ENCODE data around the gene SLX4.
"Not testable (repeated sequence)": the region's sequence is repeated elsewhere in the genome, so short reads cannot be mapped to it uniquely, and the experiment has no call there.

SLX4 gene, protein sequence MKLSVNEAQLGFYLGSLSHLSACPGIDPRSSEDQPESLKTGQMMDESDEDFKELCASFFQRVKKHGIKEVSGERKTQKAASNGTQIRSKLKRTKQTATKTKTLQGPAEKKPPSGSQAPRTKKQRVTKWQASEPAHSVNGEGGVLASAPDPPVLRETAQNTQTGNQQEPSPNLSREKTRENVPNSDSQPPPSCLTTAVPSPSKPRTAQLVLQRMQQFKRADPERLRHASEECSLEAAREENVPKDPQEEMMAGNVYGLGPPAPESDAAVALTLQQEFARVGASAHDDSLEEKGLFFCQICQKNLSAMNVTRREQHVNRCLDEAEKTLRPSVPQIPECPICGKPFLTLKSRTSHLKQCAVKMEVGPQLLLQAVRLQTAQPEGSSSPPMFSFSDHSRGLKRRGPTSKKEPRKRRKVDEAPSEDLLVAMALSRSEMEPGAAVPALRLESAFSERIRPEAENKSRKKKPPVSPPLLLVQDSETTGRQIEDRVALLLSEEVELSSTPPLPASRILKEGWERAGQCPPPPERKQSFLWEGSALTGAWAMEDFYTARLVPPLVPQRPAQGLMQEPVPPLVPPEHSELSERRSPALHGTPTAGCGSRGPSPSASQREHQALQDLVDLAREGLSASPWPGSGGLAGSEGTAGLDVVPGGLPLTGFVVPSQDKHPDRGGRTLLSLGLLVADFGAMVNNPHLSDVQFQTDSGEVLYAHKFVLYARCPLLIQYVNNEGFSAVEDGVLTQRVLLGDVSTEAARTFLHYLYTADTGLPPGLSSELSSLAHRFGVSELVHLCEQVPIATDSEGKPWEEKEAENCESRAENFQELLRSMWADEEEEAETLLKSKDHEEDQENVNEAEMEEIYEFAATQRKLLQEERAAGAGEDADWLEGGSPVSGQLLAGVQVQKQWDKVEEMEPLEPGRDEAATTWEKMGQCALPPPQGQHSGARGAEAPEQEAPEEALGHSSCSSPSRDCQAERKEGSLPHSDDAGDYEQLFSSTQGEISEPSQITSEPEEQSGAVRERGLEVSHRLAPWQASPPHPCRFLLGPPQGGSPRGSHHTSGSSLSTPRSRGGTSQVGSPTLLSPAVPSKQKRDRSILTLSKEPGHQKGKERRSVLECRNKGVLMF (N-terminal part only)

DNA sequence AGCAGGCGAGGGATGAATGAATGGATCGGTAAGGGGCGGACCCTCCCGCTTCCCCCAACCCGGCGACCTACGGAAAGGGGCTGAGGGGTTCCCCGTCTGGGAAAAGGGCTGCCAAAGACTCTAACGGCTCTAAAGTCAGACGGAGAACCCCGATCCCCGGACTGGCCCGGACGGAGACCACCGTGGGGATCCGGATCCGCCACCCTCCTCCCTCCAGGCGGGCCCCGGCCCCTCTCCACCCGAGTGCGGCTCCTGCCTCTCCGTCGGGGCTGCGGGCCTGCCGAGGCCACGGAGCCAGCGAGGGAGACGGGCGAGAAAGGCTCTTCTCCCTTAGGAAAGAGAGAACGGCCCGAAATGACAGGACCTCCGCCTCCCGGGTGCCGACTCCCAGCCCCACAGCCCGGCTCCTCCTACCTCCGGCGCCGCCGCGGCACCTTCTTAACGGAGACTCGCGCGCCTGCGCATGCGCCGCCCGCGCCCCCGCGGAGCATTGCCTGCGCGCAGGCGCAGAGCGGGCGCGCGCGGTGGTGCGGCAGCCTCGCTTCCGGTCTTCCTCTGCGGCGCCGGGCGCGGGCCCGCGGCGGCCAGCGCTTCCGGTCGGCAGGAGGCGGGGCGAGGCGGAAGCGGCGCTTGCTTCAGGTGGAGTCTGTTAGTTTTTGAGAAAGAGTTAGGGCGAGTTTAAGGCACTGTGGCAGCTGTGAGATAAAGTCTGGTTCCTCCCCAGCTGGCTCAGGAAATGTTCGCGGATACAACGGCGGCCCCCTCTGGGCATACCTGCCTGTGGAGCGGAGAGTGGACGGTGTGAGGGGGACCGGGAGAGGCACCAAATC is at the start of gene SLX4:
SLX4 (minus strand) TSS at position 461 of the 830 bp plus-strand sequence. CDS start 2,642 bp downstream, outside the sequence.
- DNase-seq (ENCODE audit: low read depth in 2 of 3, low spot score in 2 of 3): peak; percentile 70 to 90 (median 82)

DNA sequence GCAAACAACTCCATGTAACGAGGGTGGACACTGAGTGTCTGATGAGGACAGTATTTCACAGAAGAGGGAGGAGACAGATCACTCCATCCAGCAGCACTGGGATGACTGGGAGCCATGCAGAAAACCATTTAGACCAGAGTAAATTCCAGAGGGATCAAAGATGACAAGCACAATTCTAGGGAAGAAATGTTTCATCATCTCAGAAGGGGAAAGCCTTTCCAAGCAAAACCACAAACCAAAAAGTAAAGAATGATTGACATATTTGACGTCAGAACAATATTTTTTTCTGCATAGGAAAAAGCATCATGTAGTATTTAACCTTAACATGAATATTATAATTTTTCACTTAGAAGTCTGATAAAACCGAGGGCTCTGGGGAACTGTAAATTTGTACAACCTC is 47.8 kb upstream of the SLX4 start:
- no peak for DNase-seq (ENCODE audit: low read depth in 2 of 3, low spot score in 2 of 3)

DNA sequence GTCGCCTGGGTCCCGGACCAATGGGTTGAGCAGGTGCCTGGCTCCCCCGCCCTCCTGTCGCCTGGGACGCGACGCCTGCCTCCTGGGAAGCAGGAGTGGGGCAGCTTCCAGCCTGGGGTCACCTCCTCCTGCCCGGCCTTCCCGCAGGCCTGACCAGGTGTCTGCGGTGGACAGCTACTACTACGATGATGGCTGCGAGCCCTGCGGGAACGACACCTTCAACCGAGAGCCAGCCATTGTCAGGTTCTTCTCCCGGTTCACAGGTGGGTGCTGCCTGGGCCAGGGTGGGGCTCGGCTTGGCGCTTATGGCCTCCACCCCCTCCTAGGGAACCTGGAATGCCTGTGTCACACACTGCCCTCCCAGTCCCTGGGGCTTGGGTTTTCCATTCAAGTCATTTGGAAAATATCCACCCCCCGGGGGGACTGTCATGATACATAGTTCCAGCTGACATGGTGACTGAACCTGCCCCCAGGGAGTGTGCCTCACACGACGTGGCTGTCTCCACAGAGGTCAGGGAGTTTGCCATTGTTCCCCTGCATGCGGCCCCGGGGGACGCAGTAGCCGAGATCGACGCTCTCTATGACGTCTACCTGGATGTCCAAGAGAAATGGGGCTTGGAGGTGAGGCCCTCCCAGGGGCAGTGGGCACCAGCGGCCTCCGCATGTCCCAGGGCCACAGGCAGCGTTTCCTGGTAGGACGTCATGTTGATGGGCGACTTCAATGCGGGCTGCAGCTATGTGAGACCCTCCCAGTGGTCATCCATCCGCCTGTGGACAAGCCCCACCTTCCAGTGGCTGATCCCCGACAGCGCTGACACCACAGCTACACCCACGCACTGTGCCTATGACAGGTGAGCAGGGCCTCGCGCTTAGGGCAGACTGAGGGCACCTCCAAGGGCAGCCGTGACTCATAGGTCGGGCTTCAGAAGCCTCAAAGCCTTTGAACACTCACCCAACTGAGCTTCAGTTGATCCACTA is 45.4 kb upstream of the SLX4 start:
- peak in 1 of 3 experiments; percentile 11 for DNase-seq (ENCODE audit: low read depth in 2 of 3, low spot score in 2 of 3)

DNA sequence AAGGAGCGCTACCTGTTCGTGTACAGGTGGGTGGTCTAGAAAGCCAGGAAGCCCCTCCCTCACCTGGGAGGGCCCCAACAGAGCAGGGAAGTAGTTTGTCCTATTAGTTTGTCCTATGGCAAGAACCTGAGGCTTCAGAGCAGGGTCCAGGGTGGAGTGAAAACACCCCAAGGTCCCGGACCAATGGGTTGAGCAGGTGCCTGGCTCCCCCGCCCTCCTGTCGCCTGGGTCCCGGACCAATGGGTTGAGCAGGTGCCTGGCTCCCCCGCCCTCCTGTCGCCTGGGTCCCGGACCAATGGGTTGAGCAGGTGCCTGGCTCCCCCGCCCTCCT is 44.7 kb upstream of the SLX4 start:
- DNase-seq (ENCODE audit: low read depth in 2 of 3, low spot score in 2 of 3): not testable (repeated sequence)

DNA sequence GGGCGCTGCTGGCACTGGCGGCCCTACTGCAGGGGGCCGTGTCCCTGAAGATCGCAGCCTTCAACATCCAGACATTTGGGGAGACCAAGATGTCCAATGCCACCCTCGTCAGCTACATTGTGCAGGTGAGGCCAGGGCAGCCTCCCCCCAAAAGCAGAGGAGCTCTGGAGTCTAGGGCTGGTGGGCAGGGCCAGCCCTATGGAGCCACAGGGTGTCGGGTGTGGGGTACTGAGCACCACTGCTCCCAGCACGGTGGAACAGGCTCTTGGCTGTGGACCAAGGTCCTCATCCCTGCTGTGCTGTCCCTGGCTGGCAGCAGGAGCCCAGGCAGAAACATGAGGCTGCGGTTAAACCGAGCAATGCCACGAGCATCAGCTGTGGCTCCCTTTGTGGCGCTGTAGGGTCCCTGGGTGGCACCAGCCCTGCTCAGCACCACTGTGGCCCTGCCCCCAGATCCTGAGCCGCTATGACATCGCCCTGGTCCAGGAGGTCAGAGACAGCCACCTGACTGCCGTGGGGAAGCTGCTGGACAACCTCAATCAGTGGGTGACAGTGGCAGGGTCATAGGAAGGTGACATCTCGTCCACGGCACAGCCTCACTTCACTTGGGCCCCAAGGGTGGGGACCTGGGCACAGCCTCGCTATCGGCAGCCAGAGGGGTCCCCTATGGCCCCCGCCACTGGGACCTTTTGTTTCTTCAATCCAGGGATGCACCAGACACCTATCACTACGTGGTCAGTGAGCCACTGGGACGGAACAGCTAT is 44.2 kb upstream of the SLX4 start:
- DNase-seq (ENCODE audit: low read depth in 2 of 3, low spot score in 2 of 3): no peak

DNA sequence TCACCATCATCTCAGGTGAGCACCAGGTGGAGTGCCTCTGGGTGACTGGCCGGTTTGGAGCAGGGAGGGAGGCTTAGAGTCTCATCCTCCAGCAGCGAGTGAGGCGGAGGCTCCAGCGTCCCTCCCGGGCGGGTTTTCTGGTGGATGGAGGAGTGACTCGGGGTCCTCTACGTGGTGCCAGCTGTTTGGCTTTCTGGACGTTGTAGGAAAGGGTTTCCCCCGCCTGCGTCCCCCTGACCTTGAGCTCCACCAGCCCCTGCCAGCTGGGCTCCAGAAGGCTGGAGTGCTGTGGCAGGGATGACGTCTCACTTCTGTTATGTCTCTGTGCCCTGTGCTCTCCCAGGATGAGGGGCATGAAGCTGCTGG is 43.6 kb upstream of the SLX4 start:
- no peak for DNase-seq (ENCODE audit: low read depth in 2 of 3, low spot score in 2 of 3)

DNA sequence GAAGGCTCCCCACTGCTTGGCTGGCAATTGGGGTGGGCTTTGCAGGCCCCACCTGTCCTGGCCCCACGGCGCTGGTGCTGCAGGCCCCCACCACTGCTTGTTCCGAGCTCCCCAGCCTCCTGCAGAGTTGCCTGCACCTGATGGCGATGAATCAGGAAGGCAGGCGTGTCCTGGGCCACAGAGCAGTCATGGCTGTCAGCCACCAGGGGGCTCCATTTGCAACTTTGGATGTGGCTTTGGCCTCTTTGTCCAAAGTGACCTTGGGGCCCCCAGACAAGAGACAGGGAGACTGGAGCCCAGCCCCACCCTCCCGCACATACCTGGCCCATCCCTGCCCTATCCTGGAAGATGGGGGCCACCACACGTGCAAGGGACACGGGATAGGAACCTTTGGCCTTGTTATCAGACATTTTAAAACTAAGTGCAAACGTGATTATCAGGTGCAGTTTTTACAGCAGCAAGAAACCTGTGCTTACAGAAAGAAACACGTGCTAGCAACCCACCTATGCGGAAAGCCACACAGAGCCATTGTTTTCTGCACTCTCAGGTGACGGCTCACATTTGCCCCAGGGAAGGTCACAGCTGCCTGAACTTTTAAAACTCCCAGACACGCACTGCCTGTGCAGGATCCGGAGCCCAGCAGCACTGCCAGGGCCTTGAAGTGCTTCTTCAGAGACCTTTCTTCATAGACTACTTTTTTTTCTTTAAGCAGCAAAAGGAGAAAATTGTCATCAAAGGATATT is 43.0 kb upstream of the SLX4 start, which contains the start of gene DNASE1:
DNASE1 (plus strand) TSS at position 443 of the 743 bp plus-strand sequence. CDS start 683 bp downstream, outside the sequence.
- peak in 2 of 3 experiments; percentile 14 to 30 for DNase-seq (ENCODE audit: low read depth in 2 of 3, low spot score in 2 of 3)

DNA sequence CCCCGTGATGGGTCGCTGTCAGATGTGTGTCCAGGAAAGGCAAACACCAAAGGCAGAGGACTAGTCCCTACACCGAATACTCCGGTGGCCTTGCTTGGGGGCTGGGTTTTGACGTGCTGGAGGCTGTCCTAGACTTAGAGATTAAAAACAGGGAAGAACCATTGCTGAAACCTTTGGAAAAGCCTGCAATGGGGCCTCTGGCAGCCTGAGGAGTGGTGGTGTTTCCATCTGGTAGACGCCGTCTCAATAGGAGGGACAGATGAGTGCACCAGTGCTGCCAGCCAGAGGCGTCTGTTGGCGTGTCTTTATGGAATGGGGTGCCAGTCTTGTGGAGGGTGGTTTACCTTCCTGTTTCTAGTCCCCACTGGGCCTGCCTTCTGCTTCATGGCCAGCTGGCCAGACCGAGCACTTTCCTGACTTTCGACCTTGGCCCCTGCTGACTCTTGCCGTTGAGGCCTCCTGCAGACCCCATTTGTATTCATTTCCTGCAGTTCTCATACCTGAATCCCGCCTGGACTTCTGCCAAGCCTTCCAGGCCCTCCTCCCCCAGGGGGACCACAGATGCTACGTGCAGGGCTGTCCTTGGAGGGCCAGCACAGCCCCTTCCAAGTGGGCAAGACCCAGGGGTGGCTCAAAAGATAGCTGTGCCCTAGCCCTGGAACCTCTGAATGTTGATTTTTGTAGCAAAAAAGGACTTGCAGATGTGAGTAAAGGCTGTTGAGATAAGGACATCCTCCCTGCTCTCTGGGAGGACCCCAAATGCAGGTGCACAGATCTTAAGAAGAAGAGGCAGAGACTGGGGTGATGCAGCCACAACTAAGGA is 41.2 kb upstream of the SLX4 start:
- no peak for DNase-seq (ENCODE audit: low read depth in 2 of 3, low spot score in 2 of 3)

DNA sequence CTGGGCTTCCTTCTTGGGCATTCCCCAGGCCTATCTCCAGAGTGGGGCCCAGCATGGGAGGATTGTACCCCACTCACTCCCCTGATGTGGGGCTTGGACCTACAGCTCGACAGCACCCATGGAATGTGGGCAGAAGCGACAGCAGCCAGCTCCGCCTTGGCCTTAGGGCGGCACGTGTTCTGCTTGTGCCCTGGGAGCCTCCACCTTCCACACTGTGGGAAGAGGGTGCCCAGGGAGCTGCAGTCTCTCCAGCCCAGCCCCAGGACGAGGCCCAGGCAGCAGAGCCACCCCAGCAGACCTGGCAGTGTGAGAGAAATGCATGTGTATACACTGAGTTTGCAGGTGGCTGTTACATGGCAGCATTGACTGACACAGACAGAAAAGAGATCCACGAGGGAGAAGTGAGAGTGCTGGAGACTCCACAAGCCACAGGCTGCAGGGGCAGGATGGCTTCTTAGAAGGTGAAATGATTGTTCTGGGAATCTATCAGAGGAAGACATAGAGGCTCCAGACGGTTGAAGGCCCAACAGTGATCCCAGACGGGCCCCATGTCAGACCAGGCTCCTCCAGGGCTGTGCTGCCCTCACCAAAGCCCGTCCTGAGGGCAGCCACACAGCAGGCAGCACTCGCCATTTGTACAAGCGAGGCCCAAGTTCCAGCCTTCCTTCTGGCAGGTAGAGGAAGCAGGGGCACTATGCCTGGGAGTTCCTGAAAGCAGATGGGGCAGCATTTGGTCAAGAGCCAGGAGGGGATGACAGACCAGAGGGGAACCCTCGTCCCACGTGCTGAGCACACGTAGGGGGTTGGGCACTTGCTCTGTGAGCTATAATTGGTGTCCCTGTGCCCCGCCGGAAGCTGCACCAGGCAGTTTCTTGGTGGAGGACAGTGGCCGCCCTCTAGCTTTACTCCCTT is 40.3 kb upstream of the SLX4 start:
- DNase-seq (ENCODE audit: low read depth in 2 of 3, low spot score in 2 of 3): no peak

DNA sequence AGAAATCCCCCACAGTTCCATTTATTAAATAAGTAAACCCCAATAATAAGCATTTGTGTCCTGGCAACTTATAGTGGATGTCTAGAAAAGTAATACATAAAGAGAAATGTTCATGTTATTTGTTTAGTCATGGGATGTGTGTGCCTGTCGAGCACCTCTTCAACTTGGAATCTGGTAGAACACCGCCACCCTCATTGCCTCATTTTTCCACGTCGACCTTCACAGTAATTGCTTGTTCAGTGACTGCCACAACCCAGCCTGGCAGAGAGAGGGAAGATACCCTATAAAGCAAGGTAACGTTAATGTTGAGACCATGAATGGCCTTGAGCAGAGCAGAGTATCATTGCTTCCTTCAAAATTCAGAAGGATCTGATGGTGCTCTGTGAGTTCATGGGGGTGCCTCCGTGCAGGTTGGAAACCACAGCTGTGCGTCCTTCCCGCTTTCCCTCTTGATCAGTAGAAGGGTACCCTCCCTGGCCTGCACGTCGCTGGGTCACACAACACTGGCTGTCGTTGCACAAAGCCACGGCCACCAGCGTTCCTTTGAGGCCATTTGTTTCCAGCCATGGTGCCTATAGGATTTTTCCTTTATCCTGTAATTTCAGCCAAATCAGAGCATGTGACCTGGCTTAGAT is 39.3 kb upstream of the SLX4 start:
- no peak for DNase-seq (ENCODE audit: low read depth in 2 of 3, low spot score in 2 of 3)

DNA sequence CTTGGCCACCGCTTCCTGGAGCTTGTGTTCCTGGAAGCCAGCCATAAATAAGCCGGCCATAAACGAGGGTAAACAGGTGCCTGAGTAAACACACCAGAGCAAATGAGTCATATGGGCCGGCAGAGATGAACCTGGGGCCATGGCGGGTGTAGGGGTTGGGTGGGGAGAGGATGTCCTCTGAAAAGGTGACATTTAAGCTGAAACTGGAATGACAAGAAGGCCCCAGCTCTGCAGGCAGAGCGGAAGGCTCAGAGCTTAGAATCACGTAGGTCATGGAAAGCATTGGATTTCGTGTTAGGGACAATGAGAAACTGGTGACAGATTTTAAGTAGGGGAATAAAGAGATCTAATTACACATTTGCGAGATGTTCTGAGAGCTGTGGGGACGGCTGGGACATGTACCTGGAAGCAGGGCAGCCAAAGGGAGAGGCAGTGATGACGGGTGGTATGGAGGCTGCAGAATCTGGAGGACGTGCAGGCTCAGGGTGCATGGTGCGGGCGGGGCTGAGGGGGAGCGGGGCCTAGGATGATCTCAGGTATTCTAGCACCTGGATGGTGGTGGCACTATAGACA is 35.0 kb upstream of the SLX4 start:
- no peak for DNase-seq (ENCODE audit: low read depth in 2 of 3, low spot score in 2 of 3)

DNA sequence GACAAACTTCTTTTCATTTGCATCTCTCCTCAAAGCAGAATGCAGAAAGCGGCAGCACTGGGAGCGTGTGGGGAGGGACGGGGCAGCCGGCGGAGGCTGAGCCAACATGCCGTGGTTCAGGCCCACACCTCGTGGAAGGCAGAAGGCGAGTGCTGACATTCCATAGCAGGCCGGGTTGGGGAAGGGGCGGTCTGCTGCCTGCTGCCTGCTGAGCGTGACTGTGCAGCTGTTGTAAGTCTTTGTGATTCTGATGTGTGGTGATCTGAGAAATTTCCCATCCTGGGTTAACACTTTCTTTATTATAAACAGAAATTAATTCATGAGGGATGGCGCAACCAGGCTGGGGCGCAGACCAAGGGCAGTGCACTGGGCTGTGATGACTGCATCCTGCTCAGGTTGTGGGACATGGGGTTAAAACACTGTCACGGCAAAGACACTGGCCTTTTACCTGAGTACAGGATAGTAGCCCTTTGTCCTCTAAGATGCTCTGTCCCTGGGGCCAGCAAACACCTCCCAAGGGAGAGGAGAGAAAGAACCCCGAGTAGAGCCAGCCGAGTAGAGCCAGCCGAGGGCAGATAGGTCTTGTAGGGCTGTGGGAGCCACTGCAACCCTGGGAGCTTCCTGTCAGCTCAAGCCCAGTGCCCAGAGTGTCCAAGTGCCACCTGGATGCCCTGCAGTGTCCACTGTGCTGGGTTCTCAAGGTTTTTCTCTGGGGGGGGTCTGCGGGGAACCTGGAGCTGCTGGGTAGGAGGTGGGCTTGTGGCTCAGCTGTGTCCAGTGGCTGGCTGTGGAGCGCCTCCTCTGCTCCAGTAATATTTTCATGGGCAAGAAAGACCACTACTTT is 34.3 kb upstream of the SLX4 start:
- no peak for DNase-seq (ENCODE audit: low read depth in 2 of 3, low spot score in 2 of 3)

DNA sequence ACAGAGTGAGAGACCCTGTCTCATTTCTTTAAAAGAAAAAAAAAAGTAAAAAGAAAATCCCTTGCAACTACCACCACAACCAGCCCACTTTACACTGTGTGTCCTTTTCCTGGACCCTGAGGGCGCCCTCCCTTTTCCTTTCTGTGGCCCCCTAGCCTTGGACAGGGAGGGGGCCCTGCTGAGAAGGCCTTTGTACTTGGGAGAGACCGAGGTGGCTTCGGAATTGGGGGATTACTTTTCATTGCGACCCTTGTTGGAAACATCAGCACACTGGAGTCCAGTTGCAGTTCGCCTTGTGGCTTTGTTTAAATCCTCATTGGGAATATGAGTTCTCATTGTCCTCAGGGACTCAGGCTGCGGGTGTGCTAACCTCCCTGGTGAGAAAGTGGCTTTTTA is 33.7 kb upstream of the SLX4 start:
- no peak for DNase-seq (ENCODE audit: low read depth in 2 of 3, low spot score in 2 of 3)

DNA sequence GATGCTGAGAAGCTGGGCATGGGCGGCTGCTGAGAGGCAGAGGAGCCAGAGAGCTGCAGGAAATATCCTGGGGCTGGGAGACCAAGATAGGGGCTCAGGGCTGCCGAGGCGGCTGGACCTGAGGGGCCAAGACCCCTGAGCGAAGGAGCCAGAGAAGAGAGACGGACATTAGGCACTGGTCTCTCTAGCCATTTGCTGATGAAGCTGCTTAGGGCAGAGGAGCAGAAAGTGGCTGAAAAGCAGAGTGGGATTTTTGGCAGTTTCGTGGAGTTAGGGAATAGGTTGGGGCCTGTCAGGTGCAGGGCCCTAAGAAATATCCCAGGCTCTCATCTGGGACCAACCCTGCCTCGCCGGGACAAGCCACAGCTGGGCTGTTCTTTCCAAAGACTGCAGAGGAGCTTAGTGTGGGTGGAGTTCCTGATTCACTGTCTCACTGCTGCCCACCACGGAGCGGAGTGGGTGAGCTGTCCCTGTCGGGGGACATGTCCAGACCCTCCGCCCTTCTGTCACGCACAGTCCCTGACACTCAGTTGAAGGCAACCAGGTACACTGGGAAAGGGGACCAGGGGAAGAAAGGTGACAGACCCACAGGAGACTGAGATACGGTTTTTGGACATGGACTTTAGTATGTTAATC is 31.8 kb upstream of the SLX4 start:
- no peak for DNase-seq (ENCODE audit: low read depth in 2 of 3, low spot score in 2 of 3)
